Measurements from ENCODE around the gene FSTL3.

- no peak for TF ChIP-seq CTCF (conservative IDR thresholded peaks at IDR 0.05)
- no peak for TF ChIP-seq ZFX (IDR thresholded peaks at IDR 0.05)
These were observed 26.1 kb upstream of the FSTL3 start for GRCh38 chr19:650121-650520.
